Adrenal gland (tissue), 12 donors: Measurements from ENCODE around the gene NINJ1. TPM values are rescaled to one million over a fixed set of nuclear protein-coding genes. Genes with fewer than 3 reads are reported as not detected.
A peak's percentile ranks its signal among the peaks of the same experiment; 100 is the strongest.

Experiments used
- DNase-seq, 7 donors: peaks; one replicate each; pipeline ENCODE4 v3.0.0-alpha.2; 2019 to 2020
- H3K27ac ChIP-seq, 5 donors: fragments of 200-600 bp; sonication (generic) in 4 of 5; 1 replicate in 3 of 5; 2 replicates in 2 of 5; pipeline versions ENCODE4 v1.5.1 to v1.8.0; 2016 to 2020; ENCODE audit warnings: mild to moderate bottlenecking in 1 of 5
- H3K27me3 ChIP-seq: fragments of 200-600 bp; 2 replicates; pipeline ENCODE4 v1.8.0; 2021
- H3K36me3 ChIP-seq, 2 donors: fragments of 200-600 bp; replicated peaks in 1 of 2; 1 replicate in 1 of 2; 2 replicates in 1 of 2; pipeline versions ENCODE4 v1.5.1 to v1.8.0; 2018 to 2022
- H3K4me1 ChIP-seq, 2 donors: fragments of 200-600 bp; replicated peaks in 1 of 2; 1 replicate in 1 of 2; 2 replicates in 1 of 2; pipeline versions ENCODE4 v1.5.1 to v1.8.0; 2018 to 2021
- H3K4me3 ChIP-seq, 4 donors: fragments of 200-600 bp; sonication (generic) in 3 of 4; one replicate each; pipeline ENCODE4 v1.5.1; 2016 to 2018
- H3K9me3 ChIP-seq, 3 donors: fragments of 200-600 bp; sonication (generic) in 1 of 3; replicated peaks in 1 of 3; 1 replicate in 2 of 3; 2 replicates in 1 of 3; pipeline versions ENCODE4 v1.5.1 to v1.8.0; 2016 to 2021
- POLR2A ChIP-seq, 2 donors: fragments of 450-650 bp; IDR thresholded peaks; one replicate each; pipeline ENCODE4 v1.6.1; 2017; ENCODE audit warnings: antibody characterized with exemption in 2 of 2, mild to moderate bottlenecking in 2 of 2, moderate library complexity in 1 of 2
- WGBS, 4 donors: extraction: QIAGEN DNeasy Blood & Tissue Kit in 2 of 4; methylation state at CpG; one replicate each; pipeline versions ENCODE4 v1.1.5 to v1.1.7; 2013 to 2017; 5-methylcytosine and 5-hydroxymethylcytosine counted together
- intact Hi-C, 2 donors: fragments of 100-400 bp; cut with DNase I; formaldehyde crosslinking; loops; one replicate each; pipeline versions ENCODE4 v1.14.1 to v1.15.0; 2022 to 2023
- polyA plus RNA-seq, 3 donors: library from polyadenylated mRNA; stranded (reverse); fragments of 200-250 nt in 2 of 3; fragments of 350-450 nt in 1 of 3; fragmentation: Illumina TruSeq in 1 of 3; extraction: RNeasy Lipid Tissue Mini Kit (QIAGEN cat#74804) in 1 of 3; gene quantifications; one replicate each; pipeline ENCODE4 v1.2.3, GENCODE V29; 2013 to 2014
- total RNA-seq, 9 donors: library from RNA; depleted of rRNA in 4 of 9; stranded (reverse); fragments of >200 nt in 4 of 9; fragments of 120-200 nt in 1 of 9; fragmentation: NEBNext Ultra II Directional in 1 of 9; extraction: Animal tissue kit (Norgen Biotek cat#: 25700) in 1 of 9; gene quantifications; one replicate each; pipeline versions ENCODE4 v1.1.0 to v1.2.4, GENCODE V29; 2013 to 2023
- TF ChIP-seq, protein P1 (sequence below), 6 experiments: fragments of 450-650 bp in 4 of 6; fragments of 200-600 bp in 2 of 6; sonication (generic) in 1 of 6; IDR thresholded peaks; 1 replicate in 5 of 6; 2 replicates in 1 of 6; pipeline versions ENCODE4 v1.5.1 to v1.8.0; 2016 to 2021; ENCODE audit warnings: antibody characterized with exemption in 6 of 6, mild to moderate bottlenecking in 2 of 6, moderate library complexity in 1 of 6
- donor health status: healthy with polysubstance abuse.
- donor health status: Bipolar disorder and iron deficiency.
- donor health status: DM: yes; HTN: yes; CAD: no.
- donor health status: DM: no; HTN: no; CAD: no.
- donor health status: DM: no; HTN: no; CAD: no.
- donor health status: DM: yes; HTN: yes; CAD: no.

The NINJ1 gene
- total and polyA plus RNA-seq, 12 donors, result 25.6 to 339 (median 161) TPM

DNA sequence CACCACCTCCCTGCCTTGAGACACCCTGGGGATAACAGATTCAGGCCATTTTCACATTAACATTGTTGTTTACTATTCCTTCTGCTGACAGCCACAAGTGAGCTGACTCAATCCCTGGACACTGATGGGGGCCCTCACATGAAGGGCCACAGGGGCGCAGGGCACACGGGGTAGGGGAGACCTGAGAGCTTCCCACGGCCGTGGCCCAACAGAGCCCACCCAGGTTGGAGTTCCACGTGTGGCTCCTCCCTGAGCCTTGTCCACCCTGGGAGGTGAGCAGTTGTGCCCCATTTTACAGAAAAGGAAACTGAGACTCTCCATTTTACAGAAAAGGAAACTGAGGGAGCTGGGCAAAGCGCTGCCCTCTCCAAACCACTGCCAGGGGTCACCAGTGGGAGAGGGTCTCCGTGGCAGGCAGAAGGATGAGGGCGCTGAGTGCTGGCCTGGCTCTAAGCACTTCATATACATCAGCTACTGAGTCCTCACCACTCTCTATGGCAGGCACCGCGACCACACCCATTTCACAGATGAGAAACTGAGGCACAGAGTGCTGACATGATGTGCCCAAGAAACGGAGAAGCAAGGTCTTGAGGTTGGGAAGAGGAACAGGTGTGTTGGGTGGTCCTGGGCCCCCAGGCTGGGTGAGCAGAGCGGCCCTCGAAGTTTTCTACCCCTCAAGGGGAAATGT, 2.3 kb downstream of the NINJ1 start:
- Histone ChIP-seq H3K9me3 (no peaks in the 10 kb centered on the region), H3K4me3 (peak overlapping the region in 1 of 4 donors; percentile 87)
- intact Hi-C loops, result no loop called here

DNA sequence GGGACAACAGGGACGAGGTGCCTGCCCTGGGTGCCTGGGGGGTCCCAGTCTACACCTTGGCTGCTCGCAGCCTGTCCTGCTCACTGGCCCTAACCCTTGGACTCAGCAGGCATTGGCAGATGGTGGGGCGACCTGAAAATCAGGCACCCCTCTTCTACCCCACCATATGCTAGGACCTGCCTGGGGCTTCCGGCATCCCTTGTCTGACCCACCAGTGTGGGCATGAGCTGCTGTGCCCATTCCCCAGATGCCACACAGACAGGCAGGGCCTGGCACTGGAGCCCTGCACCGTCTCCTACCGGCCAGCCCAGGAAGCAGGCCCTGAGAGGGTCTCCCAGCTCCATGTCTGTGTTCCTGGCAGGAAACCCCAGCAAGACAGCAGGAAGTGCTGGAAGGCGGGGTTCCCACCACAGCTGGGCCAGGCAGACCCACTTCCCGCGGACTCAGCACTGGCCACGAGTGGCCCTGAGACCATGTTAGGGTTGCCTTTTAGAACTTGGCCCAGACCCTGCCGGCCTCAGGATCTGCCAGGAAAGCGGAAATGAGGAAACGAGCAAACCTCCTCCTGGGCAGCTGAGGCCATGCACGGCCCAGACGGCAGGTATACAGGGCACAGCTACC, 3.1 kb downstream of the NINJ1 start:
- Histone ChIP-seq H3K4me3 (peak overlapping the region in 1 of 4 donors; percentile 87), H3K36me3 (peaks cover 0 to 6% of the 10 kb centered on the region in 2 donors), H3K4me1 (peaks cover 63 to 88% of the 10 kb centered on the region in 2 donors), H3K27ac (peak overlapping the region; percentile 61 to 99 (median 97)), H3K9me3 (no peaks in the 10 kb centered on the region), H3K27me3 (no peaks in the 10 kb centered on the region)
- 33 to 70% (median 39%) methylated on average over 3 to 15 of the region's 15 CpGs for WGBS, 4 donors
- DNase-seq, result peak; percentile 53 to 87 (median 72)
- TF ChIP-seq, protein P1, sequence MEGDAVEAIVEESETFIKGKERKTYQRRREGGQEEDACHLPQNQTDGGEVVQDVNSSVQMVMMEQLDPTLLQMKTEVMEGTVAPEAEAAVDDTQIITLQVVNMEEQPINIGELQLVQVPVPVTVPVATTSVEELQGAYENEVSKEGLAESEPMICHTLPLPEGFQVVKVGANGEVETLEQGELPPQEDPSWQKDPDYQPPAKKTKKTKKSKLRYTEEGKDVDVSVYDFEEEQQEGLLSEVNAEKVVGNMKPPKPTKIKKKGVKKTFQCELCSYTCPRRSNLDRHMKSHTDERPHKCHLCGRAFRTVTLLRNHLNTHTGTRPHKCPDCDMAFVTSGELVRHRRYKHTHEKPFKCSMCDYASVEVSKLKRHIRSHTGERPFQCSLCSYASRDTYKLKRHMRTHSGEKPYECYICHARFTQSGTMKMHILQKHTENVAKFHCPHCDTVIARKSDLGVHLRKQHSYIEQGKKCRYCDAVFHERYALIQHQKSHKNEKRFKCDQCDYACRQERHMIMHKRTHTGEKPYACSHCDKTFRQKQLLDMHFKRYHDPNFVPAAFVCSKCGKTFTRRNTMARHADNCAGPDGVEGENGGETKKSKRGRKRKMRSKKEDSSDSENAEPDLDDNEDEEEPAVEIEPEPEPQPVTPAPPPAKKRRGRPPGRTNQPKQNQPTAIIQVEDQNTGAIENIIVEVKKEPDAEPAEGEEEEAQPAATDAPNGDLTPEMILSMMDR (IDR thresholded peaks at IDR 0.05), result peak in 2 of 6 experiments; percentile 18
- TF ChIP-seq POLR2A (IDR thresholded peaks at IDR 0.05), result peak in 1 of 2 donors; percentile 20
- intact Hi-C loops, result no loop called here

More for the DNA sequence above, 2.3 kb downstream of the NINJ1 start:
- H3K4me1 ChIP-seq, result peaks cover 58 to 81% of the 10 kb centered on the region in 2 donors
- DNase-seq, result peak in 2 of 7 donors; percentile 18 to 31
- TF ChIP-seq POLR2A (IDR thresholded peaks at IDR 0.05), result no peak
- TF ChIP-seq, protein P1 (IDR thresholded peaks at IDR 0.05), result no peak
- peak overlapping the region; percentile 61 to 99 (median 97) for H3K27ac ChIP-seq
- H3K27me3 ChIP-seq, result no peaks in the 10 kb centered on the region
- 69 to 81% (median 78%) methylated on average over 10 to 13 of the region's 13 CpGs for WGBS, 4 donors
- H3K36me3 ChIP-seq, result no peaks in the 10 kb centered on the region

DNA sequence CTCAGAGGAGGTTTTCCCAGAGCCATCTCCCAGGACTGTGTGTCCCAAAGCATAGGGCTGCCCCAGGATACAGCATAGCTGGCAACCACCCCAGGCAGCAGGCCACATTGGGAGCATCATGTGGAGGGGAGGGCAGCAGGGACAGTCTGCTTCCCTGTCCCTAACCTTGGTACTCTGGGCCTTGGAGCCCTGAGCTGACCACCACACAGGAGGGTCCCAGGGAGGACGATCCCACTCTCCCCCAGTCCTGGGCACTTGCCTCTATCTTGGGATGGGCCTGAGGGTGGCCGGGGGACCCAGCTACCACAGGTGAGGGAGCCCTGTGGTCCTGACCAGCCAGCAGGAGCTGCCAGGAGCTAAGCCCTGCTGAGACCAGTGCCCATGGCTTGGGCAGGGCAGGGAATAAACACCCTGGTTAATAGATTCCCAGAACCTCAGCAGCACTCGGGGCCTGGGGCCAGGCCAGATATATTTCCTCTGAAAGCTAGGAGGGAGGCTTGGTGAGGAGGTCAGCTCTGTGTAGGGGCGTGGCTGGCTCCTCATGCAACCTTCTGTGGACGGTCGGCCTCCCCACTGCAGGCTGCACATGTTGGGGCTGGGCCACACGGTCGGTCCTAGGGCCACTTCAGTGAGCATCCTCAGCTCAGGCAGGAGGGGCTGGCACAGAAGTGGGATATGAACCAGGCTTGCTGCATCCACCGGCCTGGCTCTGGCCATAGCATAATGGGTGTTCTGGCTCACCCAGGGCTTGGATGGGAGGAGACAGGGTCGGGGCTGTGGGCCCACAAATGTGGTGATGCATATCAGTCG, 4.2 kb downstream of the NINJ1 start:
- H3K27ac ChIP-seq, result peak overlapping the region; percentile 18 to 99 (median 97)
- H3K4me3 ChIP-seq, result no peak overlapping the region
- H3K36me3 ChIP-seq, result peaks cover 0 to 14% of the 10 kb centered on the region in 2 donors
- WGBS, 4 donors, result 47 to 63% (median 58%) methylated on average over 8 to 11 of the region's 11 CpGs
- TF ChIP-seq, protein P1 (IDR thresholded peaks at IDR 0.05), result no peak
- TF ChIP-seq POLR2A (IDR thresholded peaks at IDR 0.05), result peak in 1 of 2 donors; percentile 23
- H3K27me3 ChIP-seq, result no peaks in the 10 kb centered on the region
- no peaks in the 10 kb centered on the region for H3K9me3 ChIP-seq
- peak in 6 of 7 donors; percentile 43 to 77 (median 68) for DNase-seq
- peaks cover 62 to 85% of the 10 kb centered on the region in 2 donors for H3K4me1 ChIP-seq
- intact Hi-C loops, result no loop called here

DNA sequence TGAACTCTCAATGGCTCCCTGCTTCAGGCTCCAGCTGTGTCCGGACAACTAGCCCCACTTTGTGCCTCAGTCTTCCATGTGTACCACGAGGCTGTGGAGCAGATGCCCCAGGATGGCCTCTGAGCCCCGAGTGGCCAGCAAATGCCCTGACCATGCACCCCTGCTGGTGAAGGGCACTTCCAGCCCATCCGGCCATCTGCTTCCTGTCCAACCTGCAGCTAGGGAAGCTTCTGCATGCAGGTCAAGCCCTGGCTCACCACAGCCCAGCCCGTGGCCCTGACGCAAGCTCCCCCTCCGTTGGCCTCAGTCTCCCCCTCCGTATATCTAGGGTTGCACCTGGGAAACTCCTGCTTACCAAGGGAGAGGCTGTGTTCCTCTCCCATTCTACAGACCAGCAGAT, 4.8 kb downstream of the NINJ1 start:
- Histone ChIP-seq H3K27me3 (no peaks in the 10 kb centered on the region), H3K4me3 (no peak overlapping the region), H3K36me3 (peaks cover 0 to 21% of the 10 kb centered on the region in 2 donors), H3K9me3 (no peaks in the 10 kb centered on the region), H3K4me1 (peaks cover 57 to 78% of the 10 kb centered on the region in 2 donors), H3K27ac (peak overlapping the region; percentile 18 to 99 (median 97))
- DNase-seq, result peak in 5 of 7 donors; percentile 57 to 82 (median 66)
- intact Hi-C loops, result no loop called here
- WGBS, 4 donors, result 27 to 53% (median 37%) methylated on average over 5 to 8 of the region's 8 CpGs
- no peak for TF ChIP-seq POLR2A (IDR thresholded peaks at IDR 0.05)
- TF ChIP-seq, protein P1 (IDR thresholded peaks at IDR 0.05), result no peak
